Urothelium cell line (cell line): ENCODE results near the gene ICE1.

ENCODE experiments used
- DNase-seq: peaks from one replicate; pipeline ENCODE4 v3.0.0; 2011; ENCODE audit warnings: low spot score, mixed read lengths
- FAIRE-seq: peaks from 2 replicates; lab custom pipeline; 2011; peaks lifted over from hg19 to GRCh38; lab: Jason Lieb, UNC

ICE1 gene

GRCh38 chr5:5524327-5524726 lies 101.8 kb downstream of the ICE1 start:
- FAIRE-seq (no peak), DNase-seq (no peak)

- DNase-seq (no peak), FAIRE-seq (no peak)
Observed at GRCh38 chr5:5531371-5531770, 108.9 kb downstream of the ICE1 start.

- FAIRE-seq, result no peak
- no peak for DNase-seq
Observed at GRCh38 chr5:5532306-5533076, 110.0 kb downstream of the ICE1 start.

GRCh38 chr5:5533927-5534326 lies 111.5 kb downstream of the ICE1 start:
- DNase-seq (no peak), FAIRE-seq (no peak)

GRCh38 chr5:5534333-5534732 lies 111.9 kb downstream of the ICE1 start:
- no peak for DNase-seq

GRCh38 chr5:5536871-5537270 lies 114.4 kb downstream of the ICE1 start:
- FAIRE-seq, result no peak
- DNase-seq, result no peak

More at GRCh38 chr5:5534333-5534732, 111.9 kb downstream of the ICE1 start:
- FAIRE-seq, result no peak

- DNase-seq (no peak), FAIRE-seq (no peak)
Observed at GRCh38 chr5:5537426-5537825, 114.9 kb downstream of the ICE1 start.

GRCh38 chr5:5539590-5539989 lies 117.1 kb downstream of the ICE1 start:
- FAIRE-seq, result peak; percentile 46

More at GRCh38 chr5:5539590-5539989, 117.1 kb downstream of the ICE1 start:
- DNase-seq, result no peak
